Stromal cell of bone marrow (primary cell): ENCODE results near the gene TRIP11.
A peak's percentile ranks its signal among the peaks of the same experiment; 100 is the strongest.
"Not testable (repeated sequence)": the region's sequence is repeated elsewhere in the genome, so short reads cannot be mapped to it uniquely, and the experiment has no call there.

Experiments used
- DNase-seq: peaks from one replicate; pipeline ENCODE4 v3.0.0-alpha.2; 2012; ENCODE audit warnings: low read depth

The TRIP11 gene

GRCh38 chr14:92039719-92040430 is at the start of gene TRIP11:
Gene TRIP11 (minus strand): TSS chr14:92040059. CDS start chr14:92039685, 374 bp downstream.
- DNase-seq = peak; percentile 85

DNA sequence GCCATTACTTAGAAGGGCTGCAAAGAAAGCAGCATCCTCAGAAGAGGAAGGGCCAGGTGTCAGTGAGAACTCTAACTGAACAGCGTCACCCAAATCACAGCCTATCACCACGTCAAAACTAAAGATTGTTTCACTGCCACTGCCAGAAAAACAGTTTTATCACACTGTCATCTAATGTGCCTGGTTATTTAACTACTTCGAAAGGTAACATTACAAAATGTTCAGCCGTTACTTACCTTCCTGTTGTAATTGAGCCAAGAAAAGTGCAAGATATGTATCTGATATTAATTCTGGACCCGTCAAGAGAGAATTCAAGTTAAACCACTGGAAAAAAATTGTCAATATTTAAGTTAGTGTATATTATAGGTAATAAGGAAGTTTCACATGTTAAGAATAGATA is 48.6 kb upstream of the TRIP11 start:
- DNase-seq = no peak

DNA sequence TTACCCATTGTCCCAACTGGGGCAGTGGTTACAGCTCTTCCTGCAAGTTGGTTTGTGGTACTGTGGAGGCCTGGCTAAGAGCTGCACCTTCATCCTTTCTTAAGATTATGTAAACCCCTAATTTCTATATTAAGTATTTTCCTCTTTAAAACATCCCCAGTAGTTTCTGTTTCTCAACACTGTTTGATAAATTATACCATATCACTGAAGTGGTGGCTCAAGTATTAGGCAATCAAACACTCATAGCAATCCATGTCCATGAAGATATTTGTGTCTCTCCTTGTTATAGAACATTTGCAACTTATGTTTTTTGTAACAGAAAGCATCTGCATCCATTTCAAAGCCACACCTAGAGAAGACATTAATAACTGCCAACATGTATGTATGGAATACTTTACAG is 34.7 kb upstream of the TRIP11 start:
- DNase-seq = no peak

- DNase-seq = no peak
Observed at GRCh38 chr14:92058006-92058917, 18.4 kb upstream of the TRIP11 start.

GRCh38 chr14:92049781-92050180 is 9.9 kb upstream of the TRIP11 start:
- DNase-seq = no peak

DNA sequence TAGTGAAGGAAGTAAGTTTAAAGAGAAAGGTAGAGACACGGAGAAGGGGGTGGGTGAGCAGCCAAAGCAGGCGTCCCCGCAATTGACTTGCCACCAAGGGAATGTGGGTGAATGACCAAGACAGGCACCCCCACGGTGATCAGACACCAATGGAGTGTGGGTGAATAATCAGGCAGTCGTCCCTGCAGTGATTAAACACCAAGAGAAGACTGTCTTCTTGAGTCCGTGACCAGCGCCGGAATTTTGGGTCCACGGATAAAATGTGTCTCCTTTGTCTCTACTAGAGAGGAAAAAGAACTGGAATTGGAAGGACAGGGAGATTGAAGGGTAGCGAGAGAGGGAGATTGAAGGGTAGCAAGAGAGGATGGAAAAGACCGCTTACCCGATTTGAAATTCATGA is 9.4 kb upstream of the TRIP11 start:
- DNase-seq = not testable (repeated sequence)

DNA sequence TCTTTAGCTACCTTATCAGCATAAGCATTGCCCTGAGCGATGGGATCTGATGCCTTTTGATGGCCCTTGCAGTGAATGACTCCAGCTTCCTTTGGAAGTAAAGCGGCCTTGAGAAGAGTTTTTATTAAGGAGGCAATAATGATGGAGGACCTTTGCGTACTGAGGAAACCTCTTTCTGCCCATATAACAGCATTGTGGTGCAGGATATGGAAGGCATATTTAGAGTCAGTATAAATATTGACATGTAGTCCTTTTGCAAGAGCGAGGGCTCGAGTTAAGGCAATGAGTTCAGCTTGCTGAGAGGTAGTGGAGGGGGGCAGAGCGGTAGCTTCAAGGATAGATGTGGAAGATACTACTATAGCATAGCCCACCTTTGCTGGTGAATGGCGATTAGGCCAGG is 6.0 kb upstream of the TRIP11 start:
- not testable (repeated sequence) for DNase-seq

GRCh38 chr14:92041766-92042165 is 1.9 kb upstream of the TRIP11 start:
- not testable (repeated sequence) for DNase-seq

- DNase-seq = no peak
Observed at GRCh38 chr14:92041203-92041602, 1.3 kb upstream of the TRIP11 start.

- peak; percentile 5 for DNase-seq
Observed at GRCh38 chr14:92040431-92041051, 682 bp upstream of the TRIP11 start.

DNA sequence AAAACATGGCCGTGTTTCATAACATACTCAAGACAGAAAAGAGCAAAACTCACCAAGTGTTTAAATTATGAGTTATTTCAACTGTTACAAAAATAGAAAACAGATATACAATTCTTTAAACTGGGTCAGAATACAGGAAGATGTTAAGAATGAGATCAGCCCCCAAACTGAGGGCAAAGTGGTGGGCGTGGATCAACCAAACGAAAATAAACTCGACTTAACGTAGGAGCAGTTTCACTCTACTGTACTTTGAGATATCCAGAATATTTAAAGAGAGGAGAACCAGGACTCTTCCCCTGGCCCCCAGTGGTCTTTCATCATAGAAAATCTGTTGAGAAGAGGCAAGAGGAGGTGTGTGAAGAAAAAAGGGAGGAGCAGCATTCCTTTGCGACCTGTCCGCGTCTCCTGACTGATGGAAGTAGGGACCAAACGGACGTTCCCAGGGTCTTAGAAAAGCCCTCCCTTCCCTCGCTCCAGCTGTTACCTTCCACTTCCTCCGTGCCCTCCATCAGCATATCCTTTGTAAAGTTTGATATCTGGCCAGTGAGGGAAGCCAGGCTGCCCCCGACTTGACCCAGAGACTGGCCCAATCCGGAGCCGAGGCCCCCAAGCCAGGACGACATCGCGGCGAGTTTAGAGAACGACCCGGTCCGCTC is 668 bp downstream of the TRIP11 start:
- no peak for DNase-seq

GRCh38 chr14:92037989-92038388 is 1.9 kb downstream of the TRIP11 start:
- DNase-seq = no peak

DNA sequence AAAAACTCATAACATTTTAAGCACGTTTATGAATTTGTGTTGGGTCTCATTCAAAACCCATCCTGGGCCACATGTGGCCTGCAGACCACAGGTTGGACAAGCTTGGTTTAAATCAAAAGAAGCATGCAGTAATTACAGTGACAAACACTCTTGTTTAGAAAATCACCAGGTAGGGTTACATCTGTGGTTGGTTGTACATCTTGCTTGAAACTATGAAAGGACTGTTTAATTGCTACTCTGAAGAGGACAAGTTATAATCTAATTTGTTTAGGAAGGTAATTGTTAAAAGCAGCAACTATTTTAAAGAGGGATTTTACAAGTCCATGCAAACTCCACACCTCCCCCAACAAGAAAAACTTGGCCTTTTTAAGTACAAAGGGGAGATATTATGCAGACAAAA is 4.0 kb downstream of the TRIP11 start:
- no peak for DNase-seq

DNA sequence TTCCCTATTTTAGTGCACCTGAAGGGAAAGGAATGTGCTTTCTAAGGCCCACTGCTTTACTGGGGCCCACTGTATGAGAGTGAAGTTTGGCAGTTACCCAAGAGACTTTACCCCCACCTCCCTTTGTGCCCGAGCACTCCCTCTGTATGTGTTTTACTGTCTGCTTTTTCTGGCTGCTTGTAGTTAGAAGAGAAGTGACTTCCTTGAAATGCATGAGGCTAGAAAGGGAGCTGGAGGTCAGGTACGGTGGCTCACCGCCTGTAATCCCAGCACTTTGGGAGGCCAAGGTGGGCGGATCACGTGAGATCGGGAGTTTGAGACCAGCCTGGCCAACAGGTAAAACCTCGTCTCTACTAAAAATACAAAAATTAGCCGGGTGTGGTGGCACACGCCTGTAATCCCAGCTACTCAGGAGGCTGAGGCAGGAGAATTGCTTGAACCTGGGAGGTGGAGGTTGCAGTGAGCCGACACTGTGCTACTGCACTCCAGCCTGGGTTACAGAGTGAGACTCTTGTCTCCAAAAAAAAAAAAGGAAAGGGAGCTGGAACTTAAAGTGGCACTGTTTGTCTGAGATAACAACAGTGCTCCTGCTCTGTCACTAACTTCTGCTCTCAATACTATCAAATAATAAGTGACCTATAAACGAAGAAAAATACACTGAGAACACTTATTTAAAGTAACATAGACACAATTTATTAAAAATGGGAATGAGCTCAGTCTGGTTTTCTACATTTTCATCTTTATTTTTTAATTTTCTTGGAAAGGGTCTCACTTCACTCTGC is 5.8 kb downstream of the TRIP11 start:
- no peak for DNase-seq

GRCh38 chr14:92033433-92033832 is 6.4 kb downstream of the TRIP11 start:
- no peak for DNase-seq

- DNase-seq = no peak
Observed at GRCh38 chr14:92026548-92027190, 13.2 kb downstream of the TRIP11 start.

GRCh38 chr14:92022036-92022435 is 17.8 kb downstream of the TRIP11 start:
- DNase-seq = no peak

- no peak for DNase-seq
Observed at GRCh38 chr14:92021523-92021922, 18.3 kb downstream of the TRIP11 start.

GRCh38 chr14:92014040-92014439 is 25.8 kb downstream of the TRIP11 start:
- no peak for DNase-seq

GRCh38 chr14:92012121-92012748 is 27.6 kb downstream of the TRIP11 start:
- DNase-seq = no peak
